ENCODE measurements around the gene PLCL2.

- no peak for TF ChIP-seq CTCF (IDR thresholded peaks at IDR 0.05)
- no peak for TF ChIP-seq POLR2A (IDR thresholded peaks at IDR 0.05)
These were observed 226.1 kb downstream of the PLCL2 start for GRCh38 chr3:17110660-17111396.
